Keratinocyte (primary cell): ENCODE measurements around the gene CMSS1.

ENCODE experiments used
- EZH2 ChIP-seq: IDR thresholded peaks from one replicate; pipeline ENCODE4 v1.6.1; 2012; ENCODE audit warnings: inconsistent platforms, mild to moderate bottlenecking, low read length, moderate library complexity
- TF ChIP-seq, protein P1 (sequence below), 3 experiments: IDR thresholded peaks in 1 of 3; conservative IDR thresholded peaks in 1 of 3; optimal IDR thresholded peaks in 1 of 3; 2 replicates in 2 of 3; 3 replicates in 1 of 3; pipeline versions ENCODE3 to v1.5.1; 2011; ENCODE audit warnings: low read length in 3 of 3, mild to moderate bottlenecking in 3 of 3, moderate library complexity in 2 of 3, control low read depth in 1 of 3, inconsistent platforms in 1 of 3; ENCODE audit not compliant: insufficient read depth in 2 of 3; ENCODE audit errors: extremely low read depth in 1 of 3

DNA sequence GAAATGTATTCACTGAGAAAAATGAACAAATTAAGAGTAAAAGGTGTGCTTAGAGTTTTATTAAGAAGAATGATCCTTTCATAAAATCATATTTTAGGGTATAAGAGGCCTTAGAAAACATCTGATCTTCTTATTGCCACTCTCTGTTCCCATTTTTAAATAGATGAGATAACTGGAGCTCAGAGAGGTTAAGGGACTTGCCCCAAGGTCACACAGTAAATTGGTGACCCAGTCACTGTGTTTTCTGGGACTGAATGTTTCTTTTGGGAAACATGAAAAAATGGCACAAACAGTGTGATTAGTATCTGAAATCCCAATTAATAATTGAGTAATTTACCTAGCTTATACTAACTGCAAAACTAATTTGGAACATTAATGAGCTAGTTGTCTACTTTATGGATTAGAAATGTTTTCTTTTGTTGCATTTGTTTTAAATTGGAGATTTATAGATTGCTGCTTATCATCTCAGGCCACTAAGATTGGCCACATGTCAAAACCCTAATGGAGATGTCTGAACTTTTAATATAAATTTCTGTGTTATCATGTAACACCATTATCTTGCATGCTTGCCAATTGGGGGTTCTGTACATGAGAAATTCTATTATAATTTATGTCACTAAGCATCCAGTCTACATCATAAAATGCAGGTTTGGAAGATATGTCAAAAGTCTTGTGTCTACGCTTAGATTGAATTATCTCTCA lies 64.9 kb downstream of the CMSS1 start:
- TF ChIP-seq, protein P1, sequence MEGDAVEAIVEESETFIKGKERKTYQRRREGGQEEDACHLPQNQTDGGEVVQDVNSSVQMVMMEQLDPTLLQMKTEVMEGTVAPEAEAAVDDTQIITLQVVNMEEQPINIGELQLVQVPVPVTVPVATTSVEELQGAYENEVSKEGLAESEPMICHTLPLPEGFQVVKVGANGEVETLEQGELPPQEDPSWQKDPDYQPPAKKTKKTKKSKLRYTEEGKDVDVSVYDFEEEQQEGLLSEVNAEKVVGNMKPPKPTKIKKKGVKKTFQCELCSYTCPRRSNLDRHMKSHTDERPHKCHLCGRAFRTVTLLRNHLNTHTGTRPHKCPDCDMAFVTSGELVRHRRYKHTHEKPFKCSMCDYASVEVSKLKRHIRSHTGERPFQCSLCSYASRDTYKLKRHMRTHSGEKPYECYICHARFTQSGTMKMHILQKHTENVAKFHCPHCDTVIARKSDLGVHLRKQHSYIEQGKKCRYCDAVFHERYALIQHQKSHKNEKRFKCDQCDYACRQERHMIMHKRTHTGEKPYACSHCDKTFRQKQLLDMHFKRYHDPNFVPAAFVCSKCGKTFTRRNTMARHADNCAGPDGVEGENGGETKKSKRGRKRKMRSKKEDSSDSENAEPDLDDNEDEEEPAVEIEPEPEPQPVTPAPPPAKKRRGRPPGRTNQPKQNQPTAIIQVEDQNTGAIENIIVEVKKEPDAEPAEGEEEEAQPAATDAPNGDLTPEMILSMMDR (optimal IDR thresholded peaks at IDR 0.05 in 1 of 3, IDR thresholded peaks at IDR 0.05 in 1 of 3, conservative IDR thresholded peaks at IDR 0.05 in 1 of 3; ENCODE audit: extremely low read depth in 1 of 3, insufficient read depth in 2 of 3, low read length in 3 of 3): no peak
- no peak for TF ChIP-seq EZH2
